Esophagus mucosa (tissue), 1 donor: ENCODE data around the gene TCF15. TPM values are rescaled to one million over a fixed set of nuclear protein-coding genes. Genes with fewer than 3 reads are reported as not detected.
"Not testable (repeated sequence)": the region's sequence is repeated elsewhere in the genome, so short reads cannot be mapped to it uniquely, and the experiment has no call there.

ENCODE experiments used
- ATAC-seq: fragments of 200-7000 bp; cut with Tn5 transposase; one replicate; pipeline ENCODE4 v1.9.1; 2020
- total RNA-seq: library from RNA; stranded (reverse); gene quantifications from one replicate; pipeline ENCODE4 v1.2.4, GENCODE V29; 2023
- donor health status: DM: yes; HTN: yes; CAD: no.

The TCF15 gene
- total RNA-seq, result not detected

- peak; percentile 48 for ATAC-seq
Measured at GRCh38 chr20:610130-611046, at the start of gene TCF15. Gene TCF15 (minus strand): TSS chr20:610309. CDS start chr20:610237, 72 bp downstream.

DNA sequence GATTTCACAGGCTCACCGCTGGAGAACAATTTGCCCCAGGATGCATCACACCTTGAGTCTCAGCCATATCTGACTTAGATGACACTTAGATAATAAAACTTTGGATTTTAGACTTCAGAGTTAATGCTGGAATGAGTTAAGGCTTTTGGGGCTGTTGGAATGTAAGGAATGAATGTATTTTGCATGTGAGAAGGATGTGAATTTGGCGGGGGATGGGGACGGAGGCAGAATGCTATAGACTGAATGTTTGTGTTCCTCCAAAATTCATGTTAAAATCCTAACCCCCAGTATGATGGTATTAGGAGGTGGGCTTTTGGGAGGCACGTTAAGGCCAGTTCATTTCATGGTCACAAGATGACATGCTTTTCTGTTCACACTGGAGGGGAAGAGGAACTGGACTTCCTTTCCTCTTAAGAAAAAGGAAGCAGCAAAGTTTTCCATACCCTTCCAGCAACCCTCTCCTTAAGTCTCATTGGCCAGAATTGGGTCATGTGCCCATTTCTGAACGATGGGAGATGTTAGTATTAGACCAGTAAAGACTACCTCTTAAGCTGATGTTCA is 48.7 kb upstream of the TCF15 start:
- no peak for ATAC-seq

- ATAC-seq, result no peak
Measured at GRCh38 chr20:658202-658601, 48.1 kb upstream of the TCF15 start.

DNA sequence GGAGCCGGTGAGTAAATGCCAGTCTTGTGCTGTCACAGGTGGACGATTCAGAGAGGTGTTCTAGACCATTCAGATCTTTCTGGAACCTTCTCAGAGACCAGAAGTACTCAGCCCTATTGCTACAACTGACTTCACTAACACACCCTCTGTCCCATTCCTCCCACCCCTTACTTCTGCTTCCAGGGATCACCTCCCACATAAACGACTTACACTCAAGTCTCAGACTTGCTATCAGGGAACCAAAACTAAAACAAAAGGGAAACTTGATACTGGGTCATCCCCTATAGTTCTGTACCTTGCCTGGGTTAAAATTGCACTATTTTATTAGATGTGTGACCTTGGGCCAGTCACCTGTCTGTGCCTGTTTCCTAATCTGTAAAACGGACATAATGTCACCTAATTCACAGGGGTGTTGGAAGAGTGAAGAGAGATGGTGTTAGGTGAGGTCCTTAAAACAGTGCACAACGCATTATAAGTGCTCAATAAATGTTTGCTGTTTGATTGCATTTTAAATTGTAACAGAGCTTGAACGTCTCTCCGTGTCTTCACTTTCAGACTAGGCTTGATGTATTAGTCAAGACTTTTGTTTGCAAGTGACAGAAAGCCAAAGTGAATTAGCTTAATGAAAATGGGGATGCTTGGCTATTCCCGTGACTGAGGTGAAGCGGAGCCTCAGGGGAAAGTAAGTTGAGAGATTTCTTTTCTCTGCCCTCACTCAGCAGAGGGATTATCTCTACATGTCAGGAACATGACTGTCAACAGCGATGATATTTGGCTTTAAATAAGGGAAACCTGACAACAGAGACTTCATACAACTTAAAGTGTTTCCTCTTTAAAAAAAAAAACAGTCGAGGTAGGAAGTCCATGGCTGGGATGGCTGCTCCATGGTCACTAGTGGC is 45.9 kb upstream of the TCF15 start:
- no peak for ATAC-seq

GRCh38 chr20:654417-654750 is 44.3 kb upstream of the TCF15 start:
- ATAC-seq, result no peak

GRCh38 chr20:653590-654416 is 43.7 kb upstream of the TCF15 start:
- no peak for ATAC-seq

DNA sequence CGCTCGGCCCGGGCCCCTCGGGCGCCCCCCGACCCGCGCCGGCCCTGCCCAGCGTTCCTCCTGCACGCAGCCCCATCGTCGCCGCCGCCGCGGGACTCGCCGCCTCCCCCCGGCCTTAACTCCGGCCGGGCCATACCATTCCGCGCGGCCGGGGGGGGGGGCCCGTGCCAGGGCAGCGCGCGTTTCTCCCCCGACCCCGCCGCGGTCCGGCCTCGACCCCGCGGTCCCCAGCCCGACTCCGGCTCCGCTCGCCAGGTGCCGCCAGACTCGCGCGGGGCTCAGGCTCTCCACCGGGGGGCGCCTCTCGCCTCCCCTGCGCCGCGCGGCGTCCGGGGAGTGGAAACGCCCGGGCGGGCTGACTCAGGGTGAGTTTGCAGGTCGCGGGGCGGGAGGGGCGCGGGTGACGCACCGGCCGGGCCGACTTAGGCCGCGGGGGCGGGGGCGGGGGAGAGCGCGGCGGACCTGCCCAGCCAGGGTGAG is 43.0 kb upstream of the TCF15 start, which contains the start of gene SRXN1:
Gene SRXN1 (minus strand): TSS at position 91 of the 480 bp plus-strand sequence. CDS start 15 bp downstream, at position 76.
- peak; percentile 95 for ATAC-seq

- ATAC-seq, result peak; percentile 3
Measured at GRCh38 chr20:652615-653109, 42.6 kb upstream of the TCF15 start.

DNA sequence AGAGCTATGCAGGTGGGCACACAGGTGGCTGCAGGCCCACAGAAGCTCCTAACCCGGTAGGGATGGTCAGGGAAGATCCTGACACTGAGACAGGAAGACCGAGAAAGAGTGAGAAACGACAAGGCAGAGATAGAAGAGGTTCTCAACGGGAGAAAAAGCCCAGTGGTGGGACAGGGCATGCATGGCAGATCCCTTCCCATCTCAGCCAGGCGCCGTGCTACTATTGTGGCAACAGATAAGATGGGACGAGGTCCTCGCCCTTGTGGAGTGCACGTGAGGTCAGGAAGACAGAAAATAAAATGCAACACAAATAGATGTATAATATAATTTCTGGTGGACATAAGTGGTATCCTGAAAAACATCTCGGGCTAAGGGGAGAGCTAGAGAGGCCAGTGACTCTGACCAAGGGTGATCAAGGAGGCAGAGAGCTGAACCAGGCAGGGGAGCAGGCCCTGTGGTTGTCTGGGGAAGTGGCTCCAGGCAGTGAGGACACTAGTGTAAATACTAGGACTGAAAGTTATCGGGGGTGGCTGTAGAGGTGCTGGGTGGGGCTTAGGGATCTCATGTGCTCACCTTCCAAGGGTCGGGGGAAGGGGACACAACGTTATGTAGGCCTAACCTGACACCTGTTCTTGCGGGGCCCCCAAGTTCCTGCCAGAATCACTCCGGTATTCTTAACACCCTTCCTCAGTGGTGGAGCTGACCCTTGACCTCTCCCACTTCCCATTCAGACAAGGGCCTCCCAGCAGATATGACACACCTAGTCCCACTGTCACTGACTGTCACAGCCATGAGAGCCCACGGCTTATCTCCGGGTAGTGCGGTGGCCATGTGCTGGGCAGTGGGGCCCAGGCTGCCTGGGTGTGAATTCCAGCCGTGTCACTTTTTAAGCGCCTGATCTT is 41.9 kb upstream of the TCF15 start:
- ATAC-seq, result no peak

GRCh38 chr20:650954-651353 is 40.8 kb upstream of the TCF15 start:
- no peak for ATAC-seq

- ATAC-seq, result no peak
Measured at GRCh38 chr20:650281-650680, 40.2 kb upstream of the TCF15 start.

DNA sequence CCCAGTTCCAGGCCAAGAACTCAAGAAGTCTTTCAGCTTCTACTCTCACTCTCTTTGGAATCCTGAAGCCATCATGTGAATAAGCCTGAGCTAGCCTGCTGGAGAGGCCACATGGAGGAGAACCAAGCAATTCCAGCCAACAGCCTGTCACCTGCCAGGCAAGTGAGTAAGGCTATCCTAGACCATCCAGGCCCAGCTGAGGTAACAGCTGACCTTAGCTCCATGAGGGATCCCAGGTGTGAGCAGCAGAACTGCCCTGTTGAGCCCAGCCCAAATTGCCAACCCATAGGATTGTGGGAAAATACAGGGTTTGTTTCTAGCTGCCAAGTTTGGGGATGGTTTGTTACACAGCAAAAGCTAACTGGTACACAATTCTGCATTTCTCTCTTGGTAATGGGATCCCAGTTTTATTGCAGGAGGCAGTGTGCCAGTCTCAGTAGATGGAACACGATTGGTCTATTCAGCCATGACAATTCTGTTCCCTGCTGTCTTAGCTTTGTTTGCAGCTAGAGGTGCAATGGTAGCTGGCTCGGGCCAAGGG is 37.4 kb upstream of the TCF15 start:
- no peak for ATAC-seq

GRCh38 chr20:646868-647233 is 36.7 kb upstream of the TCF15 start:
- ATAC-seq, result no peak

DNA sequence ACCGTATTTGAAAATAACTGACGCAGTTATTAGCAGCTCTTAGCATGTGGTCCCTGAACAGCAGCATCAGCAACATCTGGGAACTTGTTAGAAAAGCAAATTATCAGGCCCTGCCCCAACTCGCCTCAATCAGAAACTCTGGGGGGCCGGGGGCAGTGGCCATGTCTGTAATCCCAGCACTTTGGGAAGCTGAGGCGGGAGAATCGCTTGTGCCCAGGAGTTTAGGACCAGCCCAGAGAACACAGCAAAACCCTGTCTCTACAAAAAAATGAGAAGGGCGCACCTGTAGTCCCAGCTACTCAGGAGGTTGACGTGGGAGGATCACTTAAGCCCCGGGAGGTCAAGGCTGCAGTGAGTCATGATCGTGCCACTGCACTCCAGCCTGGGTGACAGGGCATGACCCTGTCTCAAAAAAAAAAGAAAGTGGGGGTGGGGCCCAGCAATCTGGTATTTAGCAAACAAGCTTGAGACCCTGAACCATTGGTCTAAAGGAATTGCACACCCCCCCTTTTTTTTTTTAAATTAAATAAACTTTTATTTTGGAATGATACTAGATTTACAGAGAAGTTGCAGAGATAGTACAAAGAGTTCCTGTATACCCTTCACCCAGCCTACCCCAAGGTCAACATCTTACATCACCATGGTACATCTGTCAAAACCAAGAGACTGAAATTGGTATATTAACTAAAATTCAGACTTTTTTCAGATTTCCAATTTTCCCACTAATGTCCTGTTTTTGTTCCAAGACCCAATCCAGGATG is 36.2 kb upstream of the TCF15 start:
- ATAC-seq, result no peak

DNA sequence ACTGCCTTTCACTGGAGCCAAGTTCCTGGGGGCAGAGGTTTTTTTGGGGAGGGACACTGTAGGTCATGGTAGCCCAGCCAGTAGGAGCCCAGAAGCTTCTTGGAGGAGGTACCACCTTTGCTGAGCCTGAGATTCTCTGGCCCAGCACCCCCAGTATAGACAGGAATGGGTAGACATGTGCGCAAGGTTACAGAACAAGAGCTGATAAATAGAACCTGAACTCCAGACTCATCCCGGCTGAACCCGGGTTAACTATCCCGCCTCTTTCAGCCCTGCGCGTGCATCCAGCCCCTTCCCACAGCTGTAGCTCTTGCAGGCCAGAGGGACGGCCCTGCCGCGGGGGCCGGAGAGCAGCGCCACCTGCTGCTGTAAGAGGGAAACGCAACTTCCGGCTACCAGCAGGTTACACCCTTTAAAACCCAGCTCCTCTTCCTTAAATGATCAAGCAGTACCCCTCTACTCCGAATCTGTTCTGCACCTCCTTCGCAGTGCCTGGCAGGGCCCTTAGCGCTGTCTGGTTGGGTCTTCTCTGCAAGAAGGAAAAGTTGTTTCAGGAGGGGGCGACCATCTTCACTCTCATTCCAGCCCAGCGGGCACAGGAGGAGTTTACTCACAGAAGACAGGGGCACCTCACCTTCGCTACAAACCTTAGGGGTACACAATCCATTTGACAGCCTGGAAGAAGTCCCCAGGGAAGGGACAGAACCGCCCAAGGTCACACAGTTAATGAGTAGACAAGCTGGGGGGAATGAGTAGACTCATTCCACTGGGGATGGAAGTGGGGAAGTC is 35.4 kb upstream of the TCF15 start:
- ATAC-seq, result peak; percentile 69

GRCh38 chr20:644692-645317 is 34.7 kb upstream of the TCF15 start:
- ATAC-seq, result no peak

- no peak for ATAC-seq
Measured at GRCh38 chr20:642398-643174, 32.5 kb upstream of the TCF15 start.

- ATAC-seq, result not testable (repeated sequence)
Measured at GRCh38 chr20:642013-642397, 31.9 kb upstream of the TCF15 start.
